HepG2 (cell line): ENCODE data around the gene AP1AR. TPM values are rescaled to one million over a fixed set of nuclear protein-coding genes. Genes with fewer than 3 reads are reported as not detected.
A peak's percentile ranks its signal among the peaks of the same experiment; 100 is the strongest.

ENCODE experiments used
- AKNA ChIP-seq: sonication (generic); formaldehyde crosslinking; IDR thresholded peaks from 2 replicates; pipeline ENCODE4 v1.4.0; 2020; ENCODE audit warnings: missing genetic modification reagents, borderline replicate concordance
- CENPBD1 ChIP-seq: sonication (generic); formaldehyde crosslinking; IDR thresholded peaks from 2 replicates; pipeline ENCODE4 v1.8.0; 2022; ENCODE audit warnings: missing genetic modification reagents, low read depth, mild to moderate bottlenecking, borderline replicate concordance
- CREBL2 ChIP-seq: sonication (generic); formaldehyde crosslinking; IDR thresholded peaks from 2 replicates; pipeline ENCODE4 v1.8.1; 2023; ENCODE audit warnings: missing genetic modification reagents, mild to moderate bottlenecking, borderline replicate concordance
- KDM5A ChIP-seq: fragments of 200-600 bp; sonication (generic); IDR thresholded peaks from 2 replicates; pipeline ENCODE4 v1.7.0; 2018; ENCODE audit warnings: antibody characterized with exemption, mild to moderate bottlenecking, low read length, borderline replicate concordance
- MLLT10 ChIP-seq: sonication (generic); formaldehyde crosslinking; IDR thresholded peaks from 2 replicates; pipeline ENCODE4 v1.4.0; 2020; ENCODE audit warnings: missing genetic modification reagents
- MYPOP ChIP-seq: sonication (generic); formaldehyde crosslinking; IDR thresholded peaks from 2 replicates; pipeline ENCODE4 v1.8.1; 2023; ENCODE audit warnings: mild to moderate bottlenecking, moderate library complexity, missing genetic modification reagents
- NFE2 ChIP-seq: sonication (generic); formaldehyde crosslinking; IDR thresholded peaks from 2 replicates; pipeline ENCODE4 v1.4.0; 2020; ENCODE audit warnings: missing genetic modification reagents
- PHF5A ChIP-seq: IDR thresholded peaks from one replicate; pipeline ENCODE4 v1.6.1; 2018; ENCODE audit warnings: low read depth, missing genetic modification reagents; ENCODE audit not compliant: unreplicated experiment
- RFXANK ChIP-seq: IDR thresholded peaks from 2 replicates; pipeline ENCODE4 v1.6.1; 2016
- SIX4 ChIP-seq: sonication (generic); formaldehyde crosslinking; IDR thresholded peaks from 2 replicates; pipeline ENCODE4 v1.4.0; 2020; ENCODE audit warnings: missing genetic modification reagents
- SRSF9 ChIP-seq: fragments of 200-400 bp; formaldehyde crosslinking; IDR thresholded peaks from 2 replicates; pipeline ENCODE4 v1.6.1; 2018; ENCODE audit warnings: borderline replicate concordance, mild to moderate bottlenecking, low read depth, low read length; ENCODE audit not compliant: insufficient read depth, poor library complexity, severe bottlenecking
- TCF12 ChIP-seq, 2 experiments: fragments of 450-650 bp in 1 of 2; sonication (generic) in 1 of 2; formaldehyde crosslinking in 1 of 2; IDR thresholded peaks; 2 replicates each; pipeline versions ENCODE4 v1.6.1 to v1.8.0; 2017 to 2022; ENCODE audit warnings: antibody characterized with exemption in 1 of 2, mild to moderate bottlenecking in 1 of 2, missing genetic modification reagents in 1 of 2, moderate library complexity in 1 of 2
- XBP1 ChIP-seq: sonication (generic); formaldehyde crosslinking; IDR thresholded peaks from 2 replicates; pipeline ENCODE4 v1.5.0; 2020; ENCODE audit warnings: missing genetic modification reagents
- ZNF232 ChIP-seq: sonication (generic); formaldehyde crosslinking; IDR thresholded peaks from 2 replicates; pipeline ENCODE4 v1.4.0; 2020; ENCODE audit warnings: missing genetic modification reagents, borderline replicate concordance
- ZNF501 ChIP-seq: sonication (generic); formaldehyde crosslinking; IDR thresholded peaks from 2 replicates; pipeline ENCODE4 v1.5.1; 2020; ENCODE audit warnings: mild to moderate bottlenecking, moderate library complexity, missing genetic modification reagents
- ZNF543 ChIP-seq: sonication (generic); formaldehyde crosslinking; IDR thresholded peaks from 2 replicates; pipeline ENCODE4 v1.4.0; 2020; ENCODE audit warnings: mild to moderate bottlenecking, missing genetic modification reagents
- ZNF572 ChIP-seq: sonication (generic); formaldehyde crosslinking; IDR thresholded peaks from 2 replicates; pipeline ENCODE4 v1.5.1; 2020; ENCODE audit warnings: mild to moderate bottlenecking, missing genetic modification reagents
- ZNF652 ChIP-seq: IDR thresholded peaks from 2 replicates; pipeline ENCODE4 v1.6.1; 2016; ENCODE audit warnings: low read depth, borderline replicate concordance
- ZNF780A ChIP-seq: sonication (generic); formaldehyde crosslinking; IDR thresholded peaks from 2 replicates; pipeline ENCODE4 v1.8.0; 2022; ENCODE audit warnings: mild to moderate bottlenecking, missing genetic modification reagents, moderate library complexity
- polyA plus RNA-seq, 8 experiments: library from polyadenylated mRNA; depleted of rRNA in 3 of 8; stranded (reverse) in 7 of 8; unstranded in 1 of 8; fragments of >200 nt; fragmentation: Illumina TruSeq in 4 of 8; extraction: Trizol in 4 of 8; gene quantifications; 2 replicates each; pipeline versions ENCODE4 v1.2.1 to v1.2.3, GENCODE V29; 2011 to 2016; ENCODE audit warnings: low read depth in 4 of 8, missing spikeins in 1 of 8, mixed read lengths in 1 of 8; ENCODE audit not compliant: insufficient read depth in 1 of 8
- total RNA-seq, 5 experiments: library from RNA; depleted of rRNA; stranded (reverse); fragments of >200 nt; fragmentation: Illumina TruSeq; extraction: Trizol; gene quantifications; 2 replicates each; pipeline ENCODE4 v1.2.3, GENCODE V29; 2016; ENCODE audit warnings: low read depth in 1 of 5

The AP1AR gene
- total and polyA plus RNA-seq, 2 of the 13 experiments (the other 11 are each of a cell fraction or from before 2014, with no cell fraction given), result 24.9 to 39.9 TPM

GRCh38 chr4:112231779-112232713, at the start of gene AP1AR (continued):
- no peak for TF ChIP-seq TCF12 (IDR thresholded peaks at IDR 0.05)
- no peak for TF ChIP-seq TCF12 (CRISPR knock-in tag; IDR thresholded peaks at IDR 0.05)
- no peak for TF ChIP-seq SRSF9
- TF ChIP-seq ZNF501 (CRISPR knock-in tag), result peak; percentile 83; the same call in 1 of the 2 replicates
- no peak for TF ChIP-seq RFXANK
- TF ChIP-seq AKNA (CRISPR knock-in tag), result no peak
- peak; percentile 83 for TF ChIP-seq ZNF543
- TF ChIP-seq XBP1 (CRISPR knock-in tag), result no peak; the same call in 1 of the 2 replicates
- peak; percentile 53; the same call in 1 of the 2 replicates for TF ChIP-seq ZNF232 (CRISPR knock-in tag)
- no peak for TF ChIP-seq ZNF652 (CRISPR knock-in tag)
- TF ChIP-seq KDM5A, result no peak
- no peak for TF ChIP-seq SIX4
- TF ChIP-seq ZNF572 (CRISPR knock-in tag), result peak; percentile 99; the same call in 1 of the 2 replicates
- no peak for TF ChIP-seq MLLT10 (CRISPR knock-in tag)
- no peak for TF ChIP-seq ZNF780A (CRISPR knock-in tag)
- no peak for TF ChIP-seq NFE2
- no peak for TF ChIP-seq CENPBD1 (CRISPR knock-in tag)
- no peak for TF ChIP-seq CREBL2 (CRISPR knock-in tag)
- TF ChIP-seq MYPOP, result 0 out of 2 replicates have a peak, but pooled peaks have one; percentile 19
- no peak for TF ChIP-seq PHF5A (CRISPR knock-in tag)
